Suppressor macrophage (primary cell): ENCODE results near the gene SERINC1.
A peak's percentile ranks its signal among the peaks of the same experiment; 100 is the strongest.

Experiments
- DNase-seq, 4 experiments: peaks; one replicate each; pipeline ENCODE4 v3.0.0-alpha.2; 2020 to 2022

Gene SERINC1

GRCh38 chr6:122431780-122432179 lies 39.8 kb downstream of the SERINC1 start:
- no peak for DNase-seq

- DNase-seq, result peak in 2 of 4 experiments; percentile 5 to 22
Measured at GRCh38 chr6:122429323-122429722, 42.3 kb downstream of the SERINC1 start.

- no peak for DNase-seq
Measured at GRCh38 chr6:122428781-122429180, 42.8 kb downstream of the SERINC1 start.

- no peak for DNase-seq
Measured at GRCh38 chr6:122426597-122426996, 45.0 kb downstream of the SERINC1 start.

GRCh38 chr6:122423734-122424133 lies 47.9 kb downstream of the SERINC1 start:
- DNase-seq, result no peak

GRCh38 chr6:122422614-122423267 lies 48.9 kb downstream of the SERINC1 start:
- no peak for DNase-seq

- no peak for DNase-seq
Measured at GRCh38 chr6:122422003-122422402, 49.6 kb downstream of the SERINC1 start.

GRCh38 chr6:122416825-122417224 lies 54.8 kb downstream of the SERINC1 start:
- DNase-seq, result no peak

GRCh38 chr6:122412001-122412400 lies 59.6 kb downstream of the SERINC1 start:
- peak in 2 of 4 experiments; percentile 30 to 37 for DNase-seq

GRCh38 chr6:122408702-122409458 lies 62.7 kb downstream of the SERINC1 start:
- DNase-seq, result no peak

GRCh38 chr6:122408240-122408639 lies 63.4 kb downstream of the SERINC1 start:
- DNase-seq, result no peak

- no peak for DNase-seq
Measured at GRCh38 chr6:122407712-122408111, 63.9 kb downstream of the SERINC1 start.

GRCh38 chr6:122406187-122406586 lies 65.4 kb downstream of the SERINC1 start:
- DNase-seq, result no peak

- DNase-seq, result no peak
Measured at GRCh38 chr6:122405417-122405816, 66.2 kb downstream of the SERINC1 start.

GRCh38 chr6:122404444-122404843 lies 67.2 kb downstream of the SERINC1 start:
- DNase-seq, result no peak

GRCh38 chr6:122401104-122401503 lies 70.5 kb downstream of the SERINC1 start:
- no peak for DNase-seq

- DNase-seq, result peak in 1 of 4 experiments; percentile 2
Measured at GRCh38 chr6:122400462-122401089, 71.0 kb downstream of the SERINC1 start.

- DNase-seq, result peak in 1 of 4 experiments; percentile 24
Measured at GRCh38 chr6:122400121-122400450, 71.5 kb downstream of the SERINC1 start.

- DNase-seq, result peak; percentile 96 to 98 (median 98)
Measured at GRCh38 chr6:122399348-122400120, 72.1 kb downstream of the SERINC1 start, which contains the start of gene HSF2. HSF2 (plus strand) TSS chr6:122399652; CDS start chr6:122399738, 86 bp downstream.

- no peak for DNase-seq
Measured at GRCh38 chr6:122399055-122399347, 72.6 kb downstream of the SERINC1 start.

- DNase-seq, result no peak
Measured at GRCh38 chr6:122394016-122394415, 77.6 kb downstream of the SERINC1 start.

GRCh38 chr6:122393351-122393896 lies 78.2 kb downstream of the SERINC1 start:
- no peak for DNase-seq
